ENCODE data around the gene DISP3. TPM values are rescaled to one million over a fixed set of nuclear protein-coding genes. Genes with fewer than 3 reads are reported as not detected.

Gene DISP3
- total RNA-seq, 1 donor from 2014 or later = 0.42 TPM

DNA sequence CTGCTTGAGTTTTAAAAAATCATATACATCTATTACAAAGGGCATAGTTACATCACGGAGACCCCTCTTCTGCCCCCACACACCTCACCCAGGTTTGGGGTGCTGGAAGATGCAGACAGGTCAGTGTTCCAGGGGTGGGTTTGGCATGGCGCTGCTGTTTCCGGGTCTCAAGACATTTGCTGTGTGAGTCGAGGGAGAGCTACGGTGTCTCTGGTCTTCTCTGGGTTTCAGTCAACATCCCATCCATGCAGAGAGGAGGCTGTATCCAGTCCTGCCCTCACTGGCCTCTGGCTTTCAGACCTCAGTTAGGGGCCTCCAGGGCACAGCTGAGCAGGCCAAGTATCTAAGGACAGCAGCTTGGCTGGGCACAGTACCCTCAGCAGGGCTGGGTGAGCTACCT is 28.6 kb upstream of the DISP3 start:
- no peak for DNase-seq
- ATAC-seq (ENCODE audit: low read depth) = no peak
- Mint-ChIP-seq H3K27me3 (peaks cover 13% of the 10 kb centered on the region), H3K4me3 (no peak overlapping the region), H3K9me3 (no peaks in the 10 kb centered on the region), H3K4me1 (no peaks in the 10 kb centered on the region), H3K36me3 (ENCODE audit: low read depth) (no peaks in the 10 kb centered on the region), H3K27ac (no peak overlapping the region)
- intact Hi-C loops (cut with micrococcal nuclease) = no loop called here
- no peak for TF ChIP-seq CTCF (IDR thresholded peaks at IDR 0.05)
- ChIA-PET CTCF (no interaction called here), POLR2A (no interaction called here)

- intact Hi-C loops (cut with micrococcal nuclease) = no loop called here
- Mint-ChIP-seq H3K27me3 (peaks cover 20% of the 10 kb centered on the region), H3K27ac (no peak overlapping the region), H3K9me3 (no peaks in the 10 kb centered on the region), H3K4me1 (no peaks in the 10 kb centered on the region), H3K36me3 (ENCODE audit: low read depth) (no peaks in the 10 kb centered on the region), H3K4me3 (no peak overlapping the region)
- TF ChIP-seq CTCF (IDR thresholded peaks at IDR 0.05) = no peak
- POLR2A ChIA-PET = interaction anchor here (0.6 kb wide), 1 partner anchor 73 kb away, joined by 3 read pairs; no protein-coding TSS in a partner anchor
- DNase-seq (no peak), ATAC-seq (ENCODE audit: low read depth) (no peak)
- CTCF ChIA-PET = no interaction called here
Observed at GRCh38 chr1:11453742-11454491, 25.0 kb upstream of the DISP3 start.

DNA sequence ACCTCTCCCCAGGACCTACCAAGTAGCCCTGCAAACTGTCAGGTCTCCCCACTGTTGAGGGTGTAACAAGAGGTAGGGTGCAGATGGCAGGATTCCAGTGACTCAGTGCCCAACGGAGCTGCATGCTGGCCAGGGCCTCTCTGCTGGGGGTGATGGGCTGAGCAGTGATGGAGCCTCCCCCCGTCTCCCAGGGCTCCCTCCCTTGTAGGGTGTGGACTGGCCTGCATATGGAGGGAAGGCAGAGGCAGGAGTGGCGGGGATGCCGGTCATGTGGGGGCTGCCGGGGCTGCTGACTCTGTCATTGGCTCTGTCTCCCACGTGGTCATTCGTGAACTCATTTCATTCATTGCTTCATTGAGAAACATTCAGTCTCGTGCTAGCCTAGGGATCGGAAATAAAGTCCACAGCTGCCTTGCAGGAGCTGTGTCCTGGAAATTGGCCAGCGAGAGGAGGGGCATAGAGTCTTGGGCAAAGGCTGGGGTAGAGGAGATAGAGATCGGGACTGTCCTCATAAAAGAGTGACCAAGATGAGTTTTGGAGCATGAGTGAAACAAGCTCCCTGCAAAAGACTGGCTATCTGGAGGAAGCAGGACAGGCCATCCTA is 22.9 kb upstream of the DISP3 start:
- CTCF ChIA-PET = interaction anchor here (0.5 kb wide), 1 partner anchor 1122 kb away, joined by 3 read pairs; no protein-coding TSS in a partner anchor

GRCh38 chr1:11456965-11457364 is 22.0 kb upstream of the DISP3 start:
- Mint-ChIP-seq H3K27ac (no peak overlapping the region), H3K36me3 (ENCODE audit: low read depth) (no peaks in the 10 kb centered on the region), H3K27me3 (peaks cover 22% of the 10 kb centered on the region), H3K9me3 (no peaks in the 10 kb centered on the region), H3K4me3 (no peak overlapping the region), H3K4me1 (no peaks in the 10 kb centered on the region)
- POLR2A ChIA-PET = no interaction called here
- no peak for TF ChIP-seq CTCF (IDR thresholded peaks at IDR 0.05)
- intact Hi-C loops (cut with micrococcal nuclease) = no loop called here
- no peak for DNase-seq
- ATAC-seq (ENCODE audit: low read depth) = no peak
- CTCF ChIA-PET = no interaction called here

More for the DNA sequence above, 22.9 kb upstream of the DISP3 start:
- H3K27ac Mint-ChIP-seq = no peak overlapping the region
- POLR2A ChIA-PET = no interaction called here
- no peaks in the 10 kb centered on the region for H3K9me3 Mint-ChIP-seq
- no peak overlapping the region for H3K4me3 Mint-ChIP-seq
- no peaks in the 10 kb centered on the region for H3K4me1 Mint-ChIP-seq
- no peak for DNase-seq
- H3K36me3 Mint-ChIP-seq (ENCODE audit: low read depth) = no peaks in the 10 kb centered on the region
- TF ChIP-seq CTCF (IDR thresholded peaks at IDR 0.05) = no peak
- intact Hi-C loops (cut with micrococcal nuclease) = no loop called here
- no peak for ATAC-seq (ENCODE audit: low read depth)
- H3K27me3 Mint-ChIP-seq = peaks cover 23% of the 10 kb centered on the region

DNA sequence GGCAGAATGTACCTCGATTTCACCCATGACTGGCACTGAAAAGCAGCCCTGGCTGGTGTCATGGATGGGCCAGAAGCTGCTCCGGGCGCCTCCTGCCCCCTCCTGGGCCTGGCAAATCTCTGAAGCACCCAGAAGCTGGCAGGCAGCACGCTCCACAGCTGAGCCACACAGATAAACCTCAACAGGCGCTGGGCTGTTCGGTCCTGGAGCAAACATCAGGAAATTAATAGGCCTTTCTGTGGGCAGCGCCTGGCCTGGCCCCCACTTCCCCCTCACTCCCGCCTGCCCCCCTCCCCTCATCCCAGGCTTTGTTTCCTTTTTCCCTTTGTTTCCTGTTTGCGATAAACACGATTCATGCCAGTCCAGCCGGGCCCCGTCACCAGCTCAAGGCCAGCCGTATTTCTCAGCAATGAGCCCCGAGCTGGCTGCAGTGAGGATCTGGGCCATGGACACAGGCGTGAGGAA is 20.1 kb upstream of the DISP3 start:
- H3K27ac Mint-ChIP-seq = no peak overlapping the region
- DNase-seq (no peak), ATAC-seq (ENCODE audit: low read depth) (no peak)
- no peaks in the 10 kb centered on the region for H3K4me1 Mint-ChIP-seq
- CTCF ChIA-PET = no interaction called here
- H3K9me3 Mint-ChIP-seq = no peaks in the 10 kb centered on the region
- H3K27me3 Mint-ChIP-seq = peaks cover 26% of the 10 kb centered on the region
- H3K4me3 Mint-ChIP-seq = no peak overlapping the region
- no peak for TF ChIP-seq CTCF (IDR thresholded peaks at IDR 0.05)
- no peaks in the 10 kb centered on the region for H3K36me3 Mint-ChIP-seq (ENCODE audit: low read depth)
- POLR2A ChIA-PET = no interaction called here
- intact Hi-C loops (cut with micrococcal nuclease) = no loop called here

Data from activated B cell treated with CpG ODN at 0.5 μM for 24 hours (primary cell).